SKM-1 treated with dmso at 0.1 percent for 144 hours (cell line): ENCODE data around the gene MGME1.

Source experiments
- DNase-seq: peaks from one replicate; lab custom pipeline; 2025; ENCODE audit not compliant: unreplicated experiment; lab: John Stamatoyannopoulos, UW

Gene MGME1

GRCh38 chr20:17940224-17940971 lies 28.4 kb upstream of the MGME1 start:
- DNase-seq, result no peak

GRCh38 chr20:17941087-17941825 lies 27.6 kb upstream of the MGME1 start:
- no peak for DNase-seq

GRCh38 chr20:17941826-17942196 lies 27.0 kb upstream of the MGME1 start:
- no peak for DNase-seq

GRCh38 chr20:17943343-17943742 lies 25.5 kb upstream of the MGME1 start:
- no peak for DNase-seq

GRCh38 chr20:17944854-17945474 lies 23.9 kb upstream of the MGME1 start:
- no peak for DNase-seq

- no peak for DNase-seq
These were observed 22.8 kb upstream of the MGME1 start for GRCh38 chr20:17946040-17946439.

- no peak for DNase-seq
These were observed 22.0 kb upstream of the MGME1 start for GRCh38 chr20:17946572-17947473.

- DNase-seq, result no peak
These were observed 21.4 kb upstream of the MGME1 start for GRCh38 chr20:17947474-17947815.

GRCh38 chr20:17948442-17948841 lies 20.4 kb upstream of the MGME1 start:
- no peak for DNase-seq

GRCh38 chr20:17949899-17950298 lies 18.9 kb upstream of the MGME1 start:
- no peak for DNase-seq

- DNase-seq, result no peak
These were observed 18.1 kb upstream of the MGME1 start for GRCh38 chr20:17950670-17951069.

- no peak for DNase-seq
These were observed 17.5 kb upstream of the MGME1 start for GRCh38 chr20:17951323-17951722.

GRCh38 chr20:17952692-17953684 lies 15.8 kb upstream of the MGME1 start:
- DNase-seq, result no peak

GRCh38 chr20:17953935-17954334 lies 14.9 kb upstream of the MGME1 start:
- DNase-seq, result no peak

- DNase-seq, result no peak
These were observed 13.5 kb upstream of the MGME1 start for GRCh38 chr20:17955302-17955701.

GRCh38 chr20:17956099-17956685 lies 12.6 kb upstream of the MGME1 start:
- DNase-seq, result no peak

GRCh38 chr20:17957505-17958363 lies 11.1 kb upstream of the MGME1 start:
- DNase-seq, result no peak

GRCh38 chr20:17958373-17959256 lies 10.2 kb upstream of the MGME1 start:
- DNase-seq, result no peak
